NCI-H1694 (cell line): ENCODE data around the gene SLU7.
A peak's percentile ranks its signal among the peaks of the same experiment; 100 is the strongest.

Experiments used
- DNase-seq: peaks from one replicate; lab custom pipeline; 2025; lab: John Stamatoyannopoulos, UW

Gene SLU7

GRCh38 chr5:160418561-160419457 is at the start of gene SLU7:
SLU7 (minus strand) TSS chr5:160419081; CDS start chr5:160415294, 3,787 bp downstream.
- DNase-seq: peak; percentile 85

- DNase-seq: no peak
Observed at GRCh38 chr5:160468363-160468975, 49.6 kb upstream of the SLU7 start.

GRCh38 chr5:160467555-160468362 is 48.9 kb upstream of the SLU7 start:
- DNase-seq: no peak

GRCh38 chr5:160466889-160467554 is 48.1 kb upstream of the SLU7 start:
- DNase-seq: no peak

GRCh38 chr5:160466116-160466515 is 47.2 kb upstream of the SLU7 start:
- no peak for DNase-seq

- DNase-seq: no peak
Observed at GRCh38 chr5:160464466-160464797, 45.6 kb upstream of the SLU7 start.

- no peak for DNase-seq
Observed at GRCh38 chr5:160463740-160464465, 45.0 kb upstream of the SLU7 start.

- DNase-seq: no peak
Observed at GRCh38 chr5:160463227-160463626, 44.3 kb upstream of the SLU7 start.

GRCh38 chr5:160462167-160462566 is 43.3 kb upstream of the SLU7 start:
- DNase-seq: no peak

GRCh38 chr5:160461378-160461777 is 42.5 kb upstream of the SLU7 start:
- DNase-seq: no peak

- no peak for DNase-seq
Observed at GRCh38 chr5:160460377-160461049, 41.6 kb upstream of the SLU7 start.

GRCh38 chr5:160458806-160459800 is 40.2 kb upstream of the SLU7 start:
- DNase-seq: no peak

GRCh38 chr5:160457252-160457651 is 38.4 kb upstream of the SLU7 start:
- DNase-seq: no peak

- no peak for DNase-seq
Observed at GRCh38 chr5:160456480-160457177, 37.7 kb upstream of the SLU7 start.

- DNase-seq: no peak
Observed at GRCh38 chr5:160455600-160455999, 36.7 kb upstream of the SLU7 start.

- no peak for DNase-seq
Observed at GRCh38 chr5:160453751-160454150, 34.9 kb upstream of the SLU7 start.

GRCh38 chr5:160452795-160453194 is 33.9 kb upstream of the SLU7 start:
- no peak for DNase-seq

- DNase-seq: no peak
Observed at GRCh38 chr5:160452036-160452435, 33.2 kb upstream of the SLU7 start.

GRCh38 chr5:160451281-160451680 is 32.4 kb upstream of the SLU7 start:
- no peak for DNase-seq
